ENCODE measurements around the gene SUGCT.

SUGCT gene

GRCh38 chr7:40784176-40784575 is 649.4 kb downstream of the SUGCT start:
- no peak for DNase-seq (ENCODE audit: low read depth)

- no peak for DNase-seq (ENCODE audit: low read depth)
Observed at GRCh38 chr7:40786909-40787308, 652.1 kb downstream of the SUGCT start.

GRCh38 chr7:40793132-40793531 is 658.3 kb downstream of the SUGCT start:
- no peak for DNase-seq (ENCODE audit: low read depth)

- DNase-seq (ENCODE audit: low read depth) = no peak
Observed at GRCh38 chr7:40795607-40796006, 660.8 kb downstream of the SUGCT start.

GRCh38 chr7:40796723-40797122 is 661.9 kb downstream of the SUGCT start:
- DNase-seq (ENCODE audit: low read depth) = no peak

- DNase-seq (ENCODE audit: low read depth) = no peak
Observed at GRCh38 chr7:40798613-40799012, 663.8 kb downstream of the SUGCT start.

- DNase-seq (ENCODE audit: low read depth) = no peak
Observed at GRCh38 chr7:40799493-40800403, 664.9 kb downstream of the SUGCT start.

- DNase-seq (ENCODE audit: low read depth) = no peak
Observed at GRCh38 chr7:40800771-40801170, 666.0 kb downstream of the SUGCT start.

GRCh38 chr7:40802497-40802896 is 667.7 kb downstream of the SUGCT start:
- DNase-seq (ENCODE audit: low read depth) = no peak

GRCh38 chr7:40804477-40805215 is 669.8 kb downstream of the SUGCT start:
- DNase-seq (ENCODE audit: low read depth) = peak; percentile 44

GRCh38 chr7:40805361-40805760 is 670.6 kb downstream of the SUGCT start:
- DNase-seq (ENCODE audit: low read depth) = peak; percentile 68

- DNase-seq (ENCODE audit: low read depth) = peak; percentile 100
Observed at GRCh38 chr7:40808378-40808942, 673.7 kb downstream of the SUGCT start.

- DNase-seq (ENCODE audit: low read depth) = peak; percentile 43
Observed at GRCh38 chr7:40810274-40810673, 675.5 kb downstream of the SUGCT start.

- no peak for DNase-seq (ENCODE audit: low read depth)
Observed at GRCh38 chr7:40811666-40812065, 676.9 kb downstream of the SUGCT start.

GRCh38 chr7:40815022-40815421 is 680.2 kb downstream of the SUGCT start:
- DNase-seq (ENCODE audit: low read depth) = no peak

GRCh38 chr7:40815512-40815911 is 680.7 kb downstream of the SUGCT start:
- peak; percentile 77 for DNase-seq (ENCODE audit: low read depth)

- DNase-seq (ENCODE audit: low read depth) = no peak
Observed at GRCh38 chr7:40822861-40823260, 688.1 kb downstream of the SUGCT start.

- DNase-seq (ENCODE audit: low read depth) = no peak
Observed at GRCh38 chr7:40824461-40824860, 689.7 kb downstream of the SUGCT start.

GRCh38 chr7:40826411-40827221 is 691.8 kb downstream of the SUGCT start:
- no peak for DNase-seq (ENCODE audit: low read depth)

- DNase-seq (ENCODE audit: low read depth) = peak; percentile 75
Observed at GRCh38 chr7:40827222-40828085, 692.6 kb downstream of the SUGCT start.

Data from GM04503 (cell line).